Ectodermal cell (in vitro differentiated cells): ENCODE data around the gene RGS11.
"Not testable (repeated sequence)": the region's sequence is repeated elsewhere in the genome, so short reads cannot be mapped to it uniquely, and the experiment has no call there.

Source experiments
- H3K27ac ChIP-seq: 2 replicates; pipeline ENCODE4 v1.7.0; 2013; ENCODE audit warnings: mild to moderate bottlenecking, low read depth, low read length; ENCODE audit not compliant: insufficient read depth, poor library complexity, severe bottlenecking
- H3K27me3 ChIP-seq: 2 replicates; pipeline ENCODE4 v1.7.0; 2013; ENCODE audit warnings: mild to moderate bottlenecking, low read length; ENCODE audit not compliant: insufficient read depth, control insufficient read depth, poor library complexity, severe bottlenecking
- H3K36me3 ChIP-seq: one replicate; pipeline ENCODE4 v1.7.0; 2013; ENCODE audit warnings: low read length; ENCODE audit not compliant: control insufficient read depth, insufficient read depth
- H3K4me1 ChIP-seq: one replicate; pipeline ENCODE4 v1.7.0; 2013; ENCODE audit warnings: low read length; ENCODE audit not compliant: control insufficient read depth, insufficient read depth
- H3K4me3 ChIP-seq: 2 replicates; pipeline ENCODE4 v1.7.0; 2013; ENCODE audit warnings: low read depth, low read length, control low read depth; ENCODE audit not compliant: insufficient read depth
- H3K9me3 ChIP-seq: 2 replicates; pipeline ENCODE4 v1.7.0; 2013; ENCODE audit warnings: mild to moderate bottlenecking, low read length, moderate library complexity; ENCODE audit not compliant: control insufficient read depth
- WGBS, 2 experiments: methylation state at CpG; one replicate each; pipeline ENCODE4 v1.1.7; 2013; ENCODE audit warnings: missing lambda C conversion rate in 2 of 2; 5-methylcytosine and 5-hydroxymethylcytosine counted together

RGS11 gene

DNA sequence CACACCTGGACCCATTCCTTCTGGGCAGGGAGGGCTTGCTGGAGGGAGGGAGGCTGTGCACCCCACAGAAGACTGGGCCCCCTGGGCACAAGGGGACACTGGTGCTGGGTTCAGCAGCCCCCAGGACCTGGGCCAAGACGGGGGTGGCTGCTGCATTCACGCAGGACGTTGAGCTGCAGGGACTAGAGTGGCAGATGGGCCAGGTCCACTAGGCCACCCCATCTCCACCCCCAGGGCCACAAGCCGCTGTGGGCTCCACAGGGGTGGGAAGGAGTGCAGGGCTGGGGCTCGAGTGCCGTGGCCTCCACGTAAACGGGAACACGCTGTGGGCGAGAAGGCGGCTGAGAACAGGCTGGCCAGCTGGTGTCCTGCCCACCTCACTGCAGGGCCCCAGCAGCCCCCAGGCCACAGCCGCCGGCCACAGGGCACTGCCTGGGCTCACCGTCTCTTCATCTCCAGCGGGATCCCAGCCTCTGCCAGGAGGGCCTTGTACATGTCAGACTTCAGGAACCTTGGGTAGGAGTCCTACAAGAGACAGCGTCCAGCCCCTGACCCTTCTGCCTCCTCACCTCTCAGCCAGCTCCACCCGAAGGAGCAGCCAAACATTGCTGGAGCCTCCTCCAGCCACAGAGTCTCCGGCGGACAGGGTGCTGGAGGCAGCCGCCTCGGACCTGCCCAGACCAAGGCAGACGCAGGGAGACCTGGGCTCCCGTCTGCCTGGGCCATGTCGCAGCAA, 6.5 kb downstream of the RGS11 start:
- Histone ChIP-seq H3K36me3 (peaks cover 3% of the 10 kb centered on the region), H3K4me3 (no peak overlapping the region), H3K27me3 (peaks cover 11% of the 10 kb centered on the region), H3K9me3 (no peaks in the 10 kb centered on the region), H3K4me1 (no peaks in the 10 kb centered on the region), H3K27ac (no peak overlapping the region)
- 90 to 91% methylated on average over 24 of the region's 24 CpGs for WGBS, 2 experiments

DNA sequence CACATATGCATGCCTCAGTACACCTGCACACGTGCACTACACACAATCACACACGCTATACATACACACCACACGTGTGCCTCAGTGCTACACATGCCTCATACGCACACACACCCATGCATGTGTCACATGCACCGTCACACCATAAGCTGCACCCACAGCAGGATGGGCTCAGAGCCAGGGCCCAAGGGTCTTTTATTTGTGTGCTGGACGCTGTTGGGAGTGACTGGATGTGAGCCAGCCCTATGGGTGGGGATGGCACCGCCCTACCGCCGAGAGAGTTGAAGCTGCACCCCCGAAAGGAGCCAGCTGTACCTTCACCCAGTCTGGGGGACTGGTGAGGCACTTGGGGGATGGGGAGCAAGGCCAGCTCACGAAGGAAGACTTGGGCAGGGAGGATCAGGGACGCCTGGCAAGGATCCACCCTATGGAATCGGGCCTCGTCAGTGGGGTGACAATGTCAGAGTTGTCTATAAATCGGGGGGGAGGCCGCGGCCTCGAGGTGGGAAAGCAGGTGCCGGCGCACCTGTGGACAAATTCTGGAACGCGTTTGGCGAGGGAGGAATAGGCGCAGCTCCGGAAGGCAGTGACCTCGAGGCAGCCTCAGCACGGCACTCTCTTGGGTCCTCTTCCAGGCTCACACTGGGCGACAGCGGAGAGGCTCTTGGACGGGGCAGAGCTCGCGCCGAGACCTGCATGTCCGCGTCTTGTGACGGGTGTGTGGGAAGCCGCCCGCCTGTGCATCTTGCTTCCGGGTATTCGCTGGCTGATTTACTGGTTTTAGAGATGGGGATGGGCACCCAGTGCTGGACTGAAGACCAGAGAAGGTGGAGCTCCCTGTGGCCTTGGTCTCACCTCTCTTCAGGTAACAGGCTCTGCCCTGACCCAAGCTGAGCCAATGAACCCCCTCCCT, 7.3 kb downstream of the RGS11 start:
- no peaks in the 10 kb centered on the region for H3K4me1 ChIP-seq
- peaks cover 3% of the 10 kb centered on the region for H3K27me3 ChIP-seq
- H3K9me3 ChIP-seq = no peaks in the 10 kb centered on the region
- no peak overlapping the region for H3K27ac ChIP-seq
- no peak overlapping the region for H3K4me3 ChIP-seq
- 91% methylated on average over 40 of the region's 40 CpGs for WGBS, 2 experiments
- H3K36me3 ChIP-seq = peaks cover 4% of the 10 kb centered on the region

DNA sequence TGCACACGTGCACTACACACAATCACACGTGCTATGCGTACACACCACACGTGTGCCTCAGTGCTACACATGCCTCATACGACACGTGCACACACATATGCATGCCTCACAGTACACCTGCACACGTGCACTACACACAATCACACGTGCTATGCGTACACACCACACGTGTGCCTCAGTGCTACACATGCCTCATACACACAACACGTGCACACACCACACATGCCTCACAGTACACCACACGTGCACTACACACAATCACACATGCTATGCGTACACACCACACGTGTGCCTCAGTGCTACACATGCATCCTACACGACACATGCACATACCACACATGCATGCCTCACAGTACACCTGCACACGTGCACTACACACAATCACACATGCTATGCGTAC, 8.2 kb downstream of the RGS11 start:
- H3K27ac ChIP-seq, H3K9me3 ChIP-seq, H3K4me1 ChIP-seq, H3K36me3 ChIP-seq, H3K27me3 ChIP-seq, H3K4me3 ChIP-seq: not testable (repeated sequence)
- 91% methylated on average over 17 of the region's 17 CpGs for WGBS, 2 experiments

DNA sequence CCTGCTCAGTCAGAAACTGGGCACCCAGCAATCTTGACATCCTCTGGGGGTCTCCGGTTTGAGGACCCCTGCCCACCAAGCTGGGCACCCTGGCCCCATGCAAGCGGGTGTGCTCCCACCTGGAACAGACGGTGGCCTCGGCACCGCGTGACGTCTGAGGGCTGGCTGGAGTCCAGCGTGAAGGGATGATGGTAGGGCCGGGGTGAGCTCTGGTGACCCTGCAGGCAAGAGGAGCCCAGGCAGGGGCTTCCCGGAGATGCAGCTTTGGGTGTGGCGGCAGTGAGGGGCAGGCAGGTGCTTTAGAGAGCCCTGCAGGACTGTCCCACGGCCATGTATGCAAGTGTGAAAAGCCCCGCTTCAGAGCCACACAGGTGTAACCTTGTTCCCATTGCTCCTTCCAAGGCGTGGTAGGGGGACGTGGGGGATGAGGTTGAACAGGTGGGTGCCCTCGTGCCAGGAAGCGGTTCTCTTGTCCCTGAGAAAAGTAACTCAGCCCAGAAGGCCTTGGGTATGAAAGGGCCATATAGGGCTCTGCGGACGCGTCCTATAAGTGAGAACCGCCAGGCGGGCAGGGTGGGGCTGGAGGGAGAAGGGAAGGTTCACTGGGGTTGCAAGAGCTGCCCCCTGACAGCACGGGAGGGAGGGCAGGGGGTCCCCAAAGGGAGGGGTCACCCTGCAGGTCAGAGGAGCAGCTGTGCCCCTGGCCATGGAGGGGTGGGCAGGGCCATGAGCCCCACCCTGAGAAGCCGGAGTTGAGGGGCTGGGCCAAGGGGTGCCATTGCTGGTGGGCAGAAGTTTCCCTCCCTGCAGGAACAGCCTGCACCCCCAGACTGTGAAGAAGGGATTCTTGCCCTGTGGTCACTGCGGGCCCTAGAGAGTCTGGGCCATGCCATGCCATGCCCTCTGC, 9.2 kb downstream of the RGS11 start:
- no peaks in the 10 kb centered on the region for H3K4me1 ChIP-seq
- peaks cover 9% of the 10 kb centered on the region for H3K36me3 ChIP-seq
- 90 to 91% methylated on average over 25 of the region's 25 CpGs for WGBS, 2 experiments
- no peaks in the 10 kb centered on the region for H3K9me3 ChIP-seq
- H3K27me3 ChIP-seq = no peaks in the 10 kb centered on the region
- H3K27ac ChIP-seq = no peak overlapping the region
- H3K4me3 ChIP-seq = no peak overlapping the region

DNA sequence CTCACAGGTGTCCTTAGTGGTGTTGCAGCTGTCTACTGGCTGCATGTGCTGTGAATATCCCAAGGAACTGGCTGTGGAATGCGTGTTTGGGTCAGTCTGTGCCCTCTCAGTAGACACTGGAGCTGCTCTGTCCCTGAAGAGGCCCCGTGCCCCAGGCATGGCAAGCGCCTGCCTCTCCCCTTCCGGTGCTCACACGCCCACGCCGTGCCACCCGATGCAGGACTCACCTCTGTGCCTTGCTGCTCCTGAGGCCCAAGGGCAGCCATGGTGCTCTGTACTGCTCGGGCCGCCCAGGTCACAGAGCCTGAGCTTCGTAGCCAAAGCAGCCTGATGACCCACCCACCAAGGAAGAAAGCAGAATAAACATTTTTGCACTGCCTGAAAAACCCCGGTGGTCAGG, 10.0 kb downstream of the RGS11 start:
- Histone ChIP-seq H3K36me3 (peaks cover 13% of the 10 kb centered on the region), H3K4me3 (no peak overlapping the region), H3K4me1 (no peaks in the 10 kb centered on the region), H3K27ac (no peak overlapping the region), H3K9me3 (no peaks in the 10 kb centered on the region), H3K27me3 (no peaks in the 10 kb centered on the region)
- WGBS, 2 experiments = 93 to 94% methylated on average over 12 of the region's 12 CpGs

DNA sequence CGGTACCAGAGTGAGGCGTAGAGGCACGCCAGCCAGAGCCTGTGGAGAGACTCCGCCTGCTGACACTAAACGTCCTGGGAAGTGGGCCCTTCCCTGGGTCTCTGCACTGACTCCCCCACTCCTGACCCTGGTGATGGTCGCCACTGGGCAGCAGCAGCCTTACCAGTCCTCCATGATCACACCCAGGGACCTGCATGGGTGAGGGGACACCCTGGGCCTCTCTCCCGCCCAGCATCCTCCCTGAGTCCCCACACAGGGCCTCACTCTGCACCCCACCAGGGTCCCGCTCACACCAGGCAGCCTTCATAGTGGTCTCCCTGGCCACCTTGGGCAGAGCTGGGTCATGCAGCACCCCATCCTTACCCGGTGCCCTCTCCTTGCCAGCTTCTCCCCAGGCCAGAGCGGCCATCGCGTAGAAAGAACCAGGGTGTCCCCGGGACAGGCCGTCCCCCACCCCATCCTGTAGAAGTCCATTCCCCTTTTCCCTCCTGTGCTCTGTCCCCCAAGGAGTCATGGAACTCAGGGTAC, 10.7 kb downstream of the RGS11 start:
- no peaks in the 10 kb centered on the region for H3K4me1 ChIP-seq
- WGBS, 2 experiments = 90 to 91% methylated on average over 14 of the region's 14 CpGs
- no peak overlapping the region for H3K27ac ChIP-seq
- no peaks in the 10 kb centered on the region for H3K9me3 ChIP-seq
- no peak overlapping the region for H3K4me3 ChIP-seq
- H3K36me3 ChIP-seq = peaks cover 17% of the 10 kb centered on the region
- no peaks in the 10 kb centered on the region for H3K27me3 ChIP-seq

DNA sequence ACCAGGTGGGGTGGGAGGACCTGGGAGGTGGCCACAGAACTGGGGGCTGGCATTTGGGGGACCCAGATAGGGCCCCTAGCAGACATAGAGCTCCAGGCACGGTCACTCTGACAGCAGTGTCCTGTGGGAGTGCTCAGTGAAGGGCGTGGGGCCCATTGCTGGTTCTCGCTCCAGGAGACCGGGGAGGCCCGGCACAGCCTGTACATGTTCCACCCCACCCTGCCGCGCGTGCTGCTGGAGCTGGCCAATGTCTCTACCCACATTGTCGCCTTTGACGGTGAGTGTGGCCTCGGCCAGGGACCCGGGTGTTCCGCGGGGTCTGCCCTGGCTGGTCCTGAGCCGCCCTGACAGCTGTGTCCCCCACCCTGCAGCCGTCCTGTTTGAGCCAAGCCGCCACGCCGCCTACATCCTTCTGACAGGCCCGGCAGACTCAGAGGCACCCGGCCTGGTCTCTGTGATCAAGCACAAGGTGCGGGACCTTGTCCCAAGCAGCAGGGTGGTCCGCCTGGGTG, 11.2 kb downstream of the RGS11 start:
- no peak overlapping the region for H3K27ac ChIP-seq
- H3K4me1 ChIP-seq = no peaks in the 10 kb centered on the region
- H3K4me3 ChIP-seq = no peak overlapping the region
- no peaks in the 10 kb centered on the region for H3K27me3 ChIP-seq
- no peaks in the 10 kb centered on the region for H3K9me3 ChIP-seq
- peaks cover 17% of the 10 kb centered on the region for H3K36me3 ChIP-seq
- 95 to 96% methylated on average over 23 of the region's 23 CpGs for WGBS, 2 experiments

DNA sequence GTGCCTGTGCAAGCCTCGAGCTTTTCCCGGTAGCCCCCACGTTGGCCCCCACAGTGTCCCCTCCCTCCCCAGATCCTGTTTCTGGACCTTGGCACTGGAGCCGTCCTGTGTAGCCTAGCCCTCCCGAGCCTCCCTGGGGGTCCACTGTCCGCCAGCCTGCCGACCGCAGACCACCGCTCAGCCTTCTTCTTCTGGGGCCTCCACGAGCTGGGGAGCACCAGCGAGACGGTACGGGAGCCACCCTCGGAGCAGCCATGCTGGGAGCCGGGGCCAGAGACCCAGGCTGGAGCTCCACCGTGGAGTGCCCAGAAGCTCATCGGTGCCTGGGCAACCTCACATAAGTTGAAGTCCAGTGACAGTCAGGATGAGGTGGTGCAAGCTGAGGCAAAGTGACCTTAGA, 11.8 kb downstream of the RGS11 start:
- Histone ChIP-seq H3K36me3 (peaks cover 17% of the 10 kb centered on the region), H3K4me3 (no peak overlapping the region), H3K4me1 (no peaks in the 10 kb centered on the region), H3K27ac (no peak overlapping the region), H3K9me3 (no peaks in the 10 kb centered on the region), H3K27me3 (no peaks in the 10 kb centered on the region)
- WGBS, 2 experiments = 96 to 97% methylated on average over 17 of the region's 17 CpGs

DNA sequence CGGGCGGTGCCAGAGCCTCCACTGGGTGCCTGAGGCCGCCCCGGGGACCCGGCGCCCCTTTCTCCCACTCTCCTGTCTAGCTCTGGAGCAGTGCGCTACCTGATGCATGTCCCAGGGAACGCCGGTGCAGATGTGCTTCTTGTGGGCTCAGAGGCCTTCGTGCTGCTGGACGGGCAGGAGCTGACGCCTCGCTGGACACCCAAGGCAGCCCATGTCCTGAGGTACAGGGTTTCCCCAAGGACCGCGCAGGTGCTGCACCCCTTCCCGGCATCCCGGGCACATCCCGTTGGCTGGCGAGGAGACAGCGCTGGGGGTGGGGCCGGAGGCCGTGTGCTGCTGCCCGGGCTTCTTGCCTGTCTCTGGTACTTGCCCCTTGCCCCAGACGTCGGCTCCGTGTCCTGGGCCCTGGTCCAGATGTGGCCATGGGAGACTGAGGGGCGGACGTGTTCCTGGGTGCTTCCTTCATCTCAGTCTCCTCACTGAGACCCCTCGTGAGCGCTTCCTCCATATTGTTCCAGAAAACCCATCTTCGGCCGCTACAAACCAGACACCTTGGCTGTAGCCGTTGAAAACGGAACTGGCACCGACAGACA, 12.5 kb downstream of the RGS11 start:
- H3K36me3 ChIP-seq = peaks cover 17% of the 10 kb centered on the region

More for the DNA sequence above, 12.5 kb downstream of the RGS11 start:
- no peaks in the 10 kb centered on the region for H3K9me3 ChIP-seq
- no peak overlapping the region for H3K4me3 ChIP-seq
- no peaks in the 10 kb centered on the region for H3K27me3 ChIP-seq
- no peaks in the 10 kb centered on the region for H3K4me1 ChIP-seq
- 97% methylated on average over 35 of the region's 35 CpGs for WGBS, 2 experiments
- H3K27ac ChIP-seq = no peak overlapping the region
